Nephron progenitor cell (in vitro differentiated cells): Measurements from ENCODE around the gene CRB2.

ENCODE experiments used
- DNase-seq: peaks from one replicate; pipeline ENCODE4 v3.0.0; 2021
- H3K27ac Mint-ChIP-seq: 2 replicates; pipeline ENCODE4 v1.8.0; 2021; ENCODE audit warnings: mild to moderate bottlenecking, moderate library complexity, mixed read lengths
- H3K27me3 Mint-ChIP-seq: 2 replicates; pipeline ENCODE4 v1.8.0; 2021; ENCODE audit warnings: mild to moderate bottlenecking, low read depth, mixed read lengths; ENCODE audit not compliant: poor library complexity
- H3K36me3 Mint-ChIP-seq: 2 replicates; pipeline ENCODE4 v1.8.0; 2021; ENCODE audit warnings: low read depth, mixed read lengths
- H3K4me1 Mint-ChIP-seq: 2 replicates; pipeline ENCODE4 v1.8.0; 2021; ENCODE audit warnings: mixed read lengths
- H3K4me3 Mint-ChIP-seq: 2 replicates; pipeline ENCODE4 v1.8.0; 2021; ENCODE audit warnings: mild to moderate bottlenecking, moderate library complexity, mixed read lengths
- H3K9me3 Mint-ChIP-seq: 2 replicates; pipeline ENCODE4 v1.8.0; 2021; ENCODE audit warnings: mild to moderate bottlenecking, moderate library complexity, mixed read lengths
- CTCF ChIP-seq: fragments of 200-600 bp; sonication (generic); IDR thresholded peaks from 2 replicates; pipeline ENCODE4 v1.5.0; 2021; ENCODE audit warnings: antibody characterized with exemption

CRB2 gene

GRCh38 chr9:123400926-123401503, 45.0 kb downstream of the CRB2 start:
- peaks cover 36% of the 10 kb centered on the region for H3K4me1 Mint-ChIP-seq
- no peak for DNase-seq
- no peak overlapping the region for H3K4me3 Mint-ChIP-seq
- H3K27me3 Mint-ChIP-seq: no peaks in the 10 kb centered on the region
- no peak for TF ChIP-seq CTCF
- H3K36me3 Mint-ChIP-seq: no peaks in the 10 kb centered on the region
- H3K27ac Mint-ChIP-seq: no peak overlapping the region
- no peaks in the 10 kb centered on the region for H3K9me3 Mint-ChIP-seq

- Mint-ChIP-seq H3K4me1 (peaks cover 39% of the 10 kb centered on the region), H3K9me3 (no peaks in the 10 kb centered on the region), H3K27me3 (no peaks in the 10 kb centered on the region), H3K36me3 (no peaks in the 10 kb centered on the region), H3K27ac (peak overlapping the region; percentile 43), H3K4me3 (no peak overlapping the region)
- peak; percentile 61 for DNase-seq
- peak; percentile 89 for TF ChIP-seq CTCF
Observed at GRCh38 chr9:123401879-123402513, 46.0 kb downstream of the CRB2 start.

GRCh38 chr9:123402981-123403509, 47.0 kb downstream of the CRB2 start:
- Mint-ChIP-seq H3K27ac (peak overlapping the region; percentile 25), H3K9me3 (no peaks in the 10 kb centered on the region), H3K36me3 (no peaks in the 10 kb centered on the region), H3K4me3 (no peak overlapping the region), H3K4me1 (peaks cover 50% of the 10 kb centered on the region), H3K27me3 (no peaks in the 10 kb centered on the region)
- no peak for TF ChIP-seq CTCF
- no peak for DNase-seq

- Mint-ChIP-seq H3K9me3 (no peaks in the 10 kb centered on the region), H3K36me3 (no peaks in the 10 kb centered on the region), H3K4me3 (no peak overlapping the region), H3K27ac (peak overlapping the region; percentile 24), H3K27me3 (no peaks in the 10 kb centered on the region), H3K4me1 (peaks cover 48% of the 10 kb centered on the region)
- DNase-seq: no peak
- no peak for TF ChIP-seq CTCF
Observed at GRCh38 chr9:123406016-123406415, 50.0 kb downstream of the CRB2 start.

GRCh38 chr9:123406691-123407216, 50.8 kb downstream of the CRB2 start:
- no peak for DNase-seq
- Mint-ChIP-seq H3K27ac (peak overlapping the region; percentile 36), H3K4me3 (peak overlapping the region; percentile 35)

More at GRCh38 chr9:123406691-123407216, 50.8 kb downstream of the CRB2 start:
- peaks cover 41% of the 10 kb centered on the region for H3K4me1 Mint-ChIP-seq
- TF ChIP-seq CTCF: no peak
- H3K27me3 Mint-ChIP-seq: no peaks in the 10 kb centered on the region
- no peaks in the 10 kb centered on the region for H3K36me3 Mint-ChIP-seq
- no peaks in the 10 kb centered on the region for H3K9me3 Mint-ChIP-seq
